HG03039 (cell line): ENCODE measurements around the gene PRSS2.
"Not testable (repeated sequence)": the region's sequence is repeated elsewhere in the genome, so short reads cannot be mapped to it uniquely, and the experiment has no call there.

ENCODE experiments used
- ATAC-seq: cut with Tn5 transposase; IDR thresholded peaks from one replicate; pipeline ENCODE4 v1.9.1; 2021; ENCODE audit warnings: mild to moderate bottlenecking, moderate library complexity; ENCODE audit not compliant: unreplicated experiment

Gene PRSS2

DNA sequence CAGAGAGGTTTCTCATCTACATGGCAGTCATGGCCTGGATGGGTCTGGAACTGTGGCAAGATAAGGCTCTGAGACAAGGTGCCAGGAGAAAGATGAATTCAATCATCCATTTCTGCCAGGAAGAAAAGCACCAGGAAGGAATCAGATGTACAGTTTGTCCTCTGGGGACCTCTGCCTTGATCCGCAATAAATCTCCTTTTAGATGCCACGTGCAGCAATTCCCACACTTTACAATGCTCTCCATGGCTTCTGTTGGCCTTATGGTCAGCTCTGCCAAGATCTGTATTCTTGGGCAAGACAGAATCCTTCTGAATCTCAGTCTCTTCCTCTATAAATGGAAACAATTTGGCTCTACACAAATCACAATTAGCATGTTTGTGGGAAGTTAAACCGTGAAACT lies 12.5 kb upstream of the PRSS2 start:
- not testable (repeated sequence) for ATAC-seq

DNA sequence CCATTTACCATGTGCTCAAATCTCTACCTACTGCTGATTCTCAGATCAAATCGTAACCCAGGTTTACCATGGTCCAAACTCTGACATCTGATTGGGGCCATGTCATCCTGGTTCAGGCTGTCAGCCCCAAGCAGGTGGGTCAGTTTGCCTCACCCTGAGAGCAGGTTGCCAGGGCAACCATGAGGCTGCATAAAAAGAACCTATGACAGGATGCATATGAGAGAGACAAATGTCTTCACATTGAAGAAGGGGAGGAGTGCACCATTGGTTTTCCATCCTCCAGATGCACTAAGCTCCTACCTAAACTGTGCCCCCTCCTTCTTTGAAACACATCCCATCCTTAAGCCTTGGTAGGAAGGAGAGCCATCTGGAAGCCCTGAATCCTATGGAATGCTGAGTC lies 11.3 kb upstream of the PRSS2 start:
- ATAC-seq, result no peak

DNA sequence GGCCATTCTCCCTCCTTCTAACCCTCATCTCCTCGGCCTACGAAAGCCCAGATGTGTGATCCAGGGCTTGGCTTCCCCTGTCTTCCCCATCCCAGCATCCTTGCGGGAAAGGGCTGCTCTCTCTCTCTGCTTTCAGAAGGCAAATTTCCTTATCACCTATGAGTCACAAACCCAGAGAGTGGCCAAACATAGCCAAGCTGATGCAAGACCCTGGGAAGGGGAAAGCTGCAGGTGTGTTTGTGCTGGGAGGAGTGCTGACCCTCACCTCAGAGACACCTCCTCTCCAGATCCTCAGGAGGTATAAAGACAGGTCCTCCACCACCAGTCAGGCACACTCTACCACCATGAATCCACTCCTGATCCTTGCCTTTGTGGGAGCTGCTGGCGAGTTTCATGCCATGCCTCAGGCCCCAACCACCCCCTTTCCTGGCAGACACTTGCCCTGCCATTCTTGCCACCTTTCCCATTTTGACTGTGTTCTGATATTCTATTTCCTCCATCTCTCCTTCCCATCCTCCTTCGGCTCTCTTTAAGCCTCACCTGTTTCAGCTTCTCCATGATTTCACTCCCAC lies 10.6 kb upstream of the PRSS2 start:
- ATAC-seq, result no peak

DNA sequence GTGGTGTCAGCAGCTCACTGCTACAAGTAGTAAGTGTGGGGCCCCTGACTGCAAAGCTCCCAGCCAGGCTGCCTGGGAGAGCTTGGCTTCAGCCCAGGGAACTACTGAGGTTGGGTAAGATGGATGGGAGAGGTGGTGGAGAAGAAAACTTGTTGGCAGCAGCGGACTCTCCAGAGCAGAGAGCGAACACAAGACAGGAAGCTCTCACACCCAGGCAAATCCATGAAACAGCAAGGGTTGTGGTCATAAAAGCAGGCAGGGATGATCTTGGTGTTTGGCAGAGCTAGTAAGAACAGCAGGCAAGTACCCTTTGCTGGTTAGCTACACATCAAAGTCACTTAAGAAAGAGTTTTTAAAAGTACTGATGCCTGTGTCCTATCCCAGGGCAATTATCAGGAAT lies 9.2 kb upstream of the PRSS2 start:
- ATAC-seq, result not testable (repeated sequence)

DNA sequence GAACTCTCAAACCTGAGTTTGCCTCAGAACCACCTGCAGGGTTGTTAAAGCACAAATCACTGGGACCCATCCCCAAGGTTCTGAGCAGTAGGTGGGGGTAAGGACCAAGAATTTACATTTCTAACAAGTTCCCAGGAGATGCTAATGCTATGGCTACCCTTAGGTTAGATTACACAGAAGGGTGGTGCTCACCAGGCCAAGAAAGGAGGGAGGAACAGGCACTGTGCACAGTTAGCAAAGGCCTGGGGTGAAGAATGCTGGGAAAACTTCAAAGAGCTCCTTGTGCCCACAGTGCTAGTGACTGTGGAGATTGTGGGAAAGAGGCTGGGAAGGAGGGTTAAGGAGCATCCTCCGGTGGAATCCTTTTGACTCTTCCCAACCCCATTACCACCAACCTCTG lies 8.7 kb upstream of the PRSS2 start:
- no peak for ATAC-seq

DNA sequence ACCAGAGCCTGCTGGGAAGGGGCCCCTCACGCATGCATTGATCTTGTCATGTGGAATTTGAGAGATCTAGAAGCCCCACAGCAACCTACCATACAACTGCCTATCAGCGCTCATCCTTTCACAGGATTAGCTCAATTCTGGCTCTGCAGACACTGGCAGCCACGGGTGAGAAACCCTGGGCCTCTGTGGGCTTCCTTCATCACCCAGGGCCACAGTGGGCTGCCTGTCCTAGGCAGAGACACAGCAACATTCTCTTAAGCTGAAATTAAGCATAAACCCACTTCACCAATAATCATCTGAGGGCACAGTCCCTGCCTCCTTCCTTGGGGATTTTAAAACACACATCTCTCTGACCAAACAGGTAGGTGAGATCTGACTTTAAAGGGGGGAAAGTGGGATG lies 3.3 kb upstream of the PRSS2 start:
- no peak for ATAC-seq

DNA sequence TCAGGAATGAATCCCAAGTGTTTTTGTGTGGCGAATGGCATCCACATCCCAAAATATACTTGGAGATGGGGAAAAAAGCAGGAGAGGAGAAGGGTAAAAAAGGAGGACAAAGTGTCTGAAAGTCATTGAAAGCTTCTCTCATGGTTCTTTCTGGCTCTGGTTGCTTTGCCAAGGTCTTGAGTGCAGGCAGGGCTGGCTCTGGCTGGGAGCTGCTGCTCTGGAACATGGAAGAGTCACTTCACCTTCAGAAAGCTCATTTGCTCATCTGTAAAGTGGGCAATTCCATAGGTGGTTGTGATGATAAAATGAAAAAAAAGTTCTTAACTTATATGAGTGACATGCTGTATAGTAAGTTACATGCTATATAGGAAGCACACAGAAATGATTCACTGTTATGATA lies 2.9 kb upstream of the PRSS2 start:
- ATAC-seq, result no peak

DNA sequence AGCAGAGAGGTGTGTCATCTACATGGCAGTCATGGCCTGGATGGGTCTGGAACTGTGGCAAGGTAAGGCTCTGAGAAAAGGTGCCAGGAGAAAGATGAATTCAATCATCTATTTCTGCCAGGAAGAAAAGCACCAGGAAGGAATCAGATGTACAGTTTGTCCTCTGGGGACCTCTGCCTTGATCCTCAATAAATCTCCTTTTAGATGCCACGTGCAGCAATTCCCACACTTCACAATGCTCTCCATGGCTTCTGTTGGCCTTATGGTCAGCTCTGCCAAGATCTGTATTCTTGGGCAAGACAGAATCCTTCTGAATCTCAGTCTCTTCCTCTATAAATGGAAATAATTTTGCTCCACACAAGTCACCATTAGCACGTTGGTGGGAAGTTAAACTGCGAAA lies 1.9 kb upstream of the PRSS2 start:
- not testable (repeated sequence) for ATAC-seq

DNA sequence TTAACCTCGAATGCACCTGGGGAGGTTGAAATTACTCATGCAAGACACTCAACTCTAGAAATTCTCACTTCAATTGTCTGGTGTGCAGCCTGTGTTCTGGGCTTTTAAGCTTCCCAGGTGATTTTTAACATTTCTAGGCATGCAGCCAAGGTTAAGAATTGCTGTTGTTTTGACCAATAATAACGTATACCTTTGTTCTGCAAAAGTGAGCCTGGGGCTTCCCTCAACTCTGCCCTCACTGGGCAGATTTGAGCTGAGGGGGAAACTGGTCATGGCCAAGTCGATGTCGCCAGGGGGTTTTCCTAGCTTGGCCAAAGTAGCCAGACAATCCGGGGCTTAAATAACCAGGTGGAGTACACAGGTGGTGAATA lies 568 bp downstream of the PRSS2 start:
- ATAC-seq, result peak; percentile 74

DNA sequence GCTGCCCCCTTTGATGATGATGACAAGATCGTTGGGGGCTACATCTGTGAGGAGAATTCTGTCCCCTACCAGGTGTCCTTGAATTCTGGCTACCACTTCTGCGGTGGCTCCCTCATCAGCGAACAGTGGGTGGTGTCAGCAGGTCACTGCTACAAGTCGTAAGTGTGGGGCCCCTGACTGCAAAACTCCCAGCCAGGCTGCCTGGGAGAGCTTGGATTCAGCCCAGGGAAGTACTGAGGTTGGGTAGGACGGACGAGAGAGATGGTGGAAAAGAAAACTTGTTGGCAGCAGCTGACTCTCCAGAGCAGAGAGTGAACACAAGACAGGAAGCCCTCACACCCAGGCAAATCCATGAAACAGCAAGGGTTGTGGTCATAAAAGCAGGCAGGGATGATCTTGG lies 1.3 kb downstream of the PRSS2 start:
- ATAC-seq, result no peak

DNA sequence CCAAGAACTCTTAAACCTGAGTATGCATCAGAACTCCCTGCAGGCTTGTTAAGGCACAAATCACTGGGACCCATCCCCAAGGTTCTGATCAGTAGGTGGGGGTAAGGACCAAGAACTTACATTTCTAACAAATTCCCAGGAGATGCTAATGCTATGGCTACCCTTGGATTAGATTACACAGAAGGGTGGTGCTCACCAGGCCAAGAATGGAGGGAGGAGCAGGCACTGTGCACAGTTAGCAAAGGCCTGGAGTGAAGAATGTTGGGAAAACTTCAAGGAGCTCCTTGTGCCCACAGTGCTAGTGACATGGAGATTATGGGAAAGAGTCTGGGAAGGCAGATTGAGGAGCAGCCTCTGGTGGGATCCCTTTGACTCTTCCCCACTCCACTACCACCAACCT lies 1.9 kb downstream of the PRSS2 start:
- no peak for ATAC-seq

DNA sequence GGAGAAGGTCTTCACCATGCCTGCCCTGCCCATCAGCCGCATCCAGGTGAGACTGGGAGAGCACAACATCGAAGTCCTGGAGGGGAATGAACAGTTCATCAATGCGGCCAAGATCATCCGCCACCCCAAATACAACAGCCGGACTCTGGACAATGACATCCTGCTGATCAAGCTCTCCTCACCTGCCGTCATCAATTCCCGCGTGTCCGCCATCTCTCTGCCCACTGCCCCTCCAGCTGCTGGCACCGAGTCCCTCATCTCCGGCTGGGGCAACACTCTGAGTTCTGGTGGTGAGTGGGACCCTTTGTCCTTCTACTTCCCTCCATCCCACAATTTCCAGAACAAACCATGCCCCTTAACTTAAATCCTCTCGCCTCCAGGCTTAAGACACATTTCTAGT lies 2.5 kb downstream of the PRSS2 start:
- no peak for ATAC-seq

DNA sequence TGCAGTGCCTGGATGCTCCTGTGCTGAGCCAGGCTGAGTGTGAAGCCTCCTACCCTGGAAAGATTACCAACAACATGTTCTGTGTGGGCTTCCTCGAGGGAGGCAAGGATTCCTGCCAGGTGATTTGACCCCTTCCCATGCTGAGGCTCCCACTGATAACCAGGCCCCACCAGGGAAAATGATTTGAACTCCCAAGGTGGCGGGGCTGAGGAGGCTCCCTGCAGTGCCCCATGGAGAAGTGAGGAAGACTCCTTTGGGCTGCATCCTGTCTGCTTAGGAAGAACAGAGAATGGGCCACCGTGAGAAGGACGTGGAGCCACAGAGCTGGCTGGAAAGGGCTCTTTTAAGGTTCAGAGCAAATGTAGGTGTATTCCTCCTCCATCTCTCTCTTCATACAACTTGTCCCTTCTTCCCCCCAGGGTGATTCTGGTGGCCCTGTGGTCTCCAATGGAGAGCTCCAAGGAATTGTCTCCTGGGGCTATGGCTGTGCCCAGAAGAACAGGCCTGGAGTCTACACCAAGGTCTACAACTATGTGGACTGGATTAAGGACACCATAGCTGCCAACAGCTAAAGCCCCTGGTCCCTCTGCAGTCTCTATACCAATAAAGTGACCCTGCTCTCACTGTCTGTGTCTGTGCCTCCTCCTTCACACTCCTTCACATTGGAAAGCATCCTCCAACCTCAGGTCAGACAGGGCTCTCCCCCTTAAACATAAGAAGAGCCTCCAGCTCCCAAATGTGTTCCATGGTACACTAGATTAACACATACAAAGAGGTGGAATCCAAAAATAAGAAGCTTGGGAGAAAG lies 3.4 kb downstream of the PRSS2 start:
- ATAC-seq, result no peak

DNA sequence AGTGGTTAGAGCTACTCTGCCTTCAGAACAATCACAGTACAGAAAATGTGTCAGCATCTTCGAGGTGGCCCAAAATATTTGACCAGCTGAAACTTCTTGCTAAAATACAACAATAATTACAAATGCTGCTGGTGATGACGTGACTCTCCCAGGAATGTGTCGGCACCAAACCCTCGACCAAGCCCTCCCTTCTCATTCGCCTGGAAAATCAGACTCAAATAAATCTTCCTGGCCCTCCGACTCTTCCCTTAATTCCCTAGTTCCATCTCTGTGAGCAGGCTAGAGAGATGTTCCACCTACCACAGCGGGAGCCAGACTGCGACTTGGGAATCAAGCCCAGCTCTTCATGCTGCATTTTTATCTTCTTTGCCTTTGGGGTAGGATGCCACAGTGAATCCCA lies 4.1 kb downstream of the PRSS2 start:
- no peak for ATAC-seq

DNA sequence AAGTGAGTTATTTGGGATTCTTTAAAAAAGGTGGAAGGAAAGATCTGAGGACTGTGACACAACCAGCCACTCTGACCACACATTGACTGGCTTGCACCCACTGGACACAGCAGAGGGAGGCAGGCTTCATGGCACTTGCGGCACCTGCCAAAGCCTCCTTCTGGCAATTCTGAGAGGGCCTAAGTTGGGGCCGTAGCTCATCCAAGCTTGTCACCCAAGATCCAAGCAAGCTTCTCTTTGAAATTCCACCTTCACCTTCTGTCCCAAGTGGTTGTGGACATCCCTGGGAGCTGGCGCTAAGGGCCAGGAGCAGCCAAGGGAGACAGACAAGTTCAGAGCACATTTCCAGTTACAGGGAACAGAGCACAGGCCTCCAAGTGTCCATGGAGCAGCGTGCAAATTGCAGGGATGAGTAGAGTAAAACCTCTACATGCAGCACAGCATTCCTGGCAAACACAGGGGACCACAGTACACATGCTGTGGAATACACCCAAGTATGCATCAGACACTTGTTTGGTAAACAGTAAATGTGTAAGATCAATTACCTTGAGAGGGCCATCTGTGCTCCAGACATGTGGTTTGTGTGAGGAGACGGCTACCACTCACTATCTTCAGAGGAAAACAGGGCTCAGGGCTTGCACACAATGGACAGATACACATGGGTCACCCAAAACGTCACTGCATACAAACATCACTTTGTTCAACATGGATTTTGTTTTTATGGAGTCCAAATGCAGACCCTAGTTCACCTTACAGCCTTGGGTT lies 4.8 kb downstream of the PRSS2 start:
- ATAC-seq, result not testable (repeated sequence)

DNA sequence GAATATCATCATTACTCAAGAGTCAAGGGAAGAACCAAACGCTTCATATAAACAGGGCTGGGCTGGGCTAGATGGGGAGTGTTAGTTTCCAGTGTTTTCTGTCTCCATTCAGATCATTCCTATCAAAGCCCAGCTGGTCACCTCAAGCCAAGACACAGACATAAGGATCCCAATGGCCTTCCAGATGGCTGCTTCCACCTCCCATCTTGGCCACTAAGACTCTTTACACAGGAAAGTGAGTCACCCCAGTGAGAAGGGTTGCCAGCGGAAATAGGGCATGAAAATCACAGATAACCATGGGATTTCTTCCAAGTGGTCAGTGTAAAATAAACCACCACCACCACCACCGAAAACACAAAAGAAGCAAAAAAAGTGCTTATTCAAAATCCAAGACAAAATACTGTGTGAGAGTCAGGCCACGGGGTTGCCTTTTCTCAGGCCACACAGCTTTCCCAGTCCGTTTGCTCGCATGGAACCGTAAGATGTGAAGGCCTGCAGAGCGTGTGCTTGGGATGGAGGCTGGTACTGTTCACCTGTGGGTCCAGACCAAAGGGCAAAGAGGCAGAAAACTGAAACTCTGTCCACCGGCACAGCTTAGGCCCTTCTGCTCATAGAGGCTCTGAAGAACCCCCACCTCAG lies 5.6 kb downstream of the PRSS2 start:
- no peak for ATAC-seq

DNA sequence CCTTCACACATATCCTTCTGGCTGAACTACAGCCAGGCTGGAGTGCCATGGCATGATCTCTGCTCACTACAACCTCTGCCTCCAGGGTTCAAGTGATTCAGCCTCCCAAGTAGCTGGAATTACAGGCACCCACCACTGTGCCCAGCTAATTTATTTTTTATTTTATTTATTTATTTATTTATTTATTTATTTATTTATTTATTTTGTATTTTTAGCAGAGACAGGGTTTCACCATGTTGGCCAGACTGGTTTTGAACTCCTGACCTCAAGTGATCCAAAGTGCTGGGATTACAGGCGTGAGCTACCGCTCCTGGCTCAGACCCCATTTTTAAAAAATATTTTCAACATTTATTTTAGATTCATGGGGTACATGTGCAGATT lies 6.1 kb downstream of the PRSS2 start:
- ATAC-seq, result not testable (repeated sequence)

DNA sequence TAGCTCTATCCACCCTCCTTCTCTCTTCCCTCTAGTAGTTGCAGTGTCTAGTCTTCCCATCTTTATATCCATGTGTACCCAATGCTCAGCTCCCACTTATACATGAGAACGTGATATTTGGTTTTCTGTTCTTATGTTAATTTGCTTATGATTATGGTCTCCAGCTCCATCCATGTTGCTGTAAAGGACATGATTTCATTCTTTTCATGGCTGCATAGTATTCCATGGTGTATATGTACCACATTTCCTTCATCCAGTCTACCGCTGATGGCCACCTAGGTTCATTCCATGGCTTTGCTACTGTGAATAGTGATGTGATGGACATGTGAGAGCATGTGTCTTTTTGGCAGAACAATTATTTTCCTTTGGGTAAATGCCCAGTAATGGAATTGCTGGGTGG lies 6.5 kb downstream of the PRSS2 start:
- ATAC-seq, result no peak

DNA sequence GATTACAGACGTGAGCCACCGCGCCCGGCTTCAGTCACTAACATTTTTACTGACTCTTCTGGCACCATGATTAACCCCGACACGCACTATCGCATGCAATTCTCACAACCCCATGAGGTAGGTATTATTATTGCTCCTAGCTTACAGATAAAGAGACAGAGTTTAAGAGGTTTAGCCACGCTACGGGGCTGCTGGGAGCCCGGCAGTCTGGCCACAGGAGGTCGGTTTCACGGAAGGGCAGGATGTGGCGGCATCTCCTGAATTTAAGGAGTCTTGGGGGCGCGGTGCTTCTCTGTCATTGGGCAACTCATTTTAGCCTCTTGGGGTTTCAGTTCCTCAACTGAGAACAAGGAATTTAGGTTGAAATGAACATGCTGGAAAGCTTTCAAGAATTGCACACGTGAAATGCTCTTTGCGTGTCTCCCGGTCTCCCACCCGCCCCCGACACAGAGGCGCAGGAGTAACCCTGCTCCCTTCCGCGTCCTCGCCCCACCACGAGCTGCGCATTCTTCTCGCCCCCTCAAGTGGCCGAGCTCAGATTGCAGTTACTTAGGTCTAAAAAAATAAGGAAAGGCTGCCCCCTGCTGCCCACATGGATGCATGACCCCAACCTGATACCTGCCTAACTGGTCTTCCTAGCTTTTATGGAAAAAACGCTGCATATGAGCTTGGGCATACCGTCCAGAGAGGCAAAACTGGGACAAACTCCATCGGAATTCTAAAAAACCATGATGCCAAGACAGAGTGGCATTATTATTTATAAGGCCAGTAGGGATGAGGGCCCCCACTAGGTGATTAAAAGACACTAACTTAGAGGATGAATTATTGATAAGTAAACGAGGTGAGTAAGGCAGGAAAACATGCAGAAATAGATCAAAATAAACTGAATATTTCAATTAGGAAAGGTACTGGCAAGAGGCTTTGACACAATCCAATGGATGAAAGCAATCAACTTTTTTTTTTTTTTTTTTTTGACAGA lies 12.4 kb downstream of the PRSS2 start:
- ATAC-seq, result peak; percentile 86

DNA sequence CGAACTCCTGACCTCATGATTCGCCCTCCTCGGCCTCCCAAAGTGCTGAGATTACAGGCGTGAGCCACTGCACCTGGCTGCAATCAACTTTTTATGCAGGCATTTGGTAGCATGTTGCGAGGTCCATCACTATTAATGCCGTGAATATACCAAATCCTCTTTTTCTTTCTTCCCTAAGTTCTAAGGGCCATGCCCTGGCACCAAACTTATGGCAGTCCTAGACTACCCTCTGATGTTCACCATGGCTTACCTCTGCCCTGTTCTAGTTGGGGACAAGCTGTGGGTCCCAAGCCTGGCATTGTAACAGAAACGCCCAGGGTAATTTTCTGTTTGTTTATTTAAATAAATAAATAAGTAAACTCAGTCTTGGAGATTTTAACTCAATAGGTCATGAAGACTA lies 13.3 kb downstream of the PRSS2 start:
- no peak for ATAC-seq

DNA sequence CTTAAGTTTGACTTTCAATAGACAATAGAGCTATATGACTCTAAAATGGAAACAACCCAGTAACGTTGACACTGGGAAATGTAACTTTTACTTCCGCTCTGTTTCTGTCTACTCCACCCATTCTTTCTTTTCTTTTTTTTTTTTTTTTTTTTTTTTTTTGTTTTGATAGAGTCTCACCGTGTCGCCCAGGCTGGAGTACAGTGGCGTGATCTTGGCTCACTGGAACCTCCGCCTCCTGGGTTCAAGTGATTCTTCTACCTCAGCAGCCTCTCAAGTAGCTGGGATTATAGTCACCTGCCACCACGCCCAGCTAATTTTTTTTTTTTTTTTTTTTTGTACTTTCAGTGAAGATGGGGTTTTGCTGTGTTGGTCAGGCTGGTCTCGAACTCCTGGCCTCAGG lies 13.9 kb downstream of the PRSS2 start:
- ATAC-seq, result no peak
